ENCODE measurements around the gene DUSP23. TPM values are rescaled to one million over a fixed set of nuclear protein-coding genes. Genes with fewer than 3 reads are reported as not detected.

Gene DUSP23
- total and polyA plus RNA-seq, 2 donors (not counting 3 experiments of a cell fraction or from before 2014, with no cell fraction given), result 82.5 to 197 TPM

DNA sequence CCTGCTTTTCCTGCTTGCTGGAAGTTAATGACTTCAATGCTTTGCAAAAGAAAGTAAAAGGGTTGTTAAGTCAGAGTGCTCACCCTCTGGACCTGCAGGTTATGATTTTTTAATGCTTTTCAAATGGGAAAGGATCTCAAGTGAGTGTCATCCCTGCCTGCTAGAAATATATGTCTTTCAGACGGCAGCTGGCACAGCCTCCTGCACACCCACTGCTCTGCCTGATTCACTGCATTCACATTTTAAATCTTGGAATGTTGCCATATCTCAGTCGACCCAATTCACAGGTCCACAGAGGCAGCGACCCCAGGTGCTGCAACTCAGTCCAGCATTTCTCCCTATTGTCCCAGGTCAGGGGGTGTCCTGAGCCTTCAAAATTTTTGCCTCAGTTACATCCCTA is 10.7 kb downstream of the DUSP23 start:
- no peak for DNase-seq (ENCODE audit: low read depth, low spot score)
- Histone ChIP-seq H4K20me1 (replicated peaks; ENCODE audit: control insufficient read depth, extremely low read depth, insufficient read depth, low read length) (no peaks in the 10 kb centered on the region), H3K4me3 (replicated peaks in 1 of 3; ENCODE audit: insufficient read depth in 1 of 3, low read depth in 1 of 3, low read length in 3 of 3) (no peak overlapping the region), H3K4me2 (ENCODE audit: insufficient read depth, low read length) (no peak overlapping the region), H3K4me1 (ENCODE audit: control insufficient read depth, extremely low read depth, insufficient read depth, low read length) (peaks cover 10% of the 10 kb centered on the region), H3K9ac (replicated peaks; ENCODE audit: extremely low read depth, insufficient read depth, low read length) (no peak overlapping the region), H3K9me1 (replicated peaks; ENCODE audit: control insufficient read depth, extremely low read depth, insufficient read depth, low read length) (no peaks in the 10 kb centered on the region), H3K27me3 (ENCODE audit: control insufficient read depth in 2 of 2, insufficient read depth in 2 of 2, low read length in 2 of 2) (no peaks in the 10 kb centered on the region), H3K27ac (ENCODE audit: insufficient read depth, low read depth, low read length) (no peak overlapping the region), H3K79me2 (ENCODE audit: control insufficient read depth, insufficient read depth, low read length) (no peaks in the 10 kb centered on the region), H2AFZ (ENCODE audit: low read depth, low read length) (no peak overlapping the region), H3K9me3 (replicated peaks; ENCODE audit: control insufficient read depth, insufficient read depth, low read length) (no peaks in the 10 kb centered on the region), H3K36me3 (ENCODE audit: control insufficient read depth in 2 of 2, extremely low read depth in 1 of 2, insufficient read depth in 2 of 2, low read length in 2 of 2) (no peaks in the 10 kb centered on the region)
- intact Hi-C loops (cut with micrococcal nuclease) (loop anchor here (2.0 kb wide), 1 partner anchor 659 kb away; no protein-coding TSS in a partner anchor), dilution Hi-C loops (cut with MboI; ENCODE audit: extremely low pct_ligation_motif_present, low sequenced_read_pairs) (loop anchor here (25.0 kb wide), 1 partner anchor 304 kb away; no protein-coding TSS in a partner anchor)
- CTCF ChIA-PET, result interaction anchor here (1.3 kb wide), 1 partner anchor 99 kb away, joined by 4 read pairs; no protein-coding TSS in a partner anchor
- POLR2A ChIA-PET, result no interaction called here
- no peak for FAIRE-seq
- no TSS peak for BruUV-seq (replicated peaks)
- TF ChIP-seq MYC (IDR thresholded peaks at IDR 0.05; ENCODE audit: low read depth, low read length) (no peak), POLR2AphosphoS5 (IDR thresholded peaks at IDR 0.05; ENCODE audit: insufficient read depth, low read depth, low read length) (no peak), EZH2 (IDR thresholded peaks at IDR 0.05; ENCODE audit: borderline replicate concordance, low read depth, low read length, severe bottlenecking) (no peak), POLR2A (IDR thresholded peaks at IDR 0.05; ENCODE audit: low read depth, low read length) (no peak), JUN (IDR thresholded peaks at IDR 0.05; ENCODE audit: borderline replicate concordance, insufficient read depth, insufficient read length, low read depth) (no peak), FOS (IDR thresholded peaks at IDR 0.05; ENCODE audit: borderline replicate concordance, insufficient read depth, low read length) (no peak)
- TF ChIP-seq, protein P1, sequence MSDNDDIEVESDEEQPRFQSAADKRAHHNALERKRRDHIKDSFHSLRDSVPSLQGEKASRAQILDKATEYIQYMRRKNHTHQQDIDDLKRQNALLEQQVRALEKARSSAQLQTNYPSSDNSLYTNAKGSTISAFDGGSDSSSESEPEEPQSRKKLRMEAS (IDR thresholded peaks at IDR 0.05; ENCODE audit: insufficient read depth, insufficient read length), result no peak
- TF ChIP-seq, protein P2, sequence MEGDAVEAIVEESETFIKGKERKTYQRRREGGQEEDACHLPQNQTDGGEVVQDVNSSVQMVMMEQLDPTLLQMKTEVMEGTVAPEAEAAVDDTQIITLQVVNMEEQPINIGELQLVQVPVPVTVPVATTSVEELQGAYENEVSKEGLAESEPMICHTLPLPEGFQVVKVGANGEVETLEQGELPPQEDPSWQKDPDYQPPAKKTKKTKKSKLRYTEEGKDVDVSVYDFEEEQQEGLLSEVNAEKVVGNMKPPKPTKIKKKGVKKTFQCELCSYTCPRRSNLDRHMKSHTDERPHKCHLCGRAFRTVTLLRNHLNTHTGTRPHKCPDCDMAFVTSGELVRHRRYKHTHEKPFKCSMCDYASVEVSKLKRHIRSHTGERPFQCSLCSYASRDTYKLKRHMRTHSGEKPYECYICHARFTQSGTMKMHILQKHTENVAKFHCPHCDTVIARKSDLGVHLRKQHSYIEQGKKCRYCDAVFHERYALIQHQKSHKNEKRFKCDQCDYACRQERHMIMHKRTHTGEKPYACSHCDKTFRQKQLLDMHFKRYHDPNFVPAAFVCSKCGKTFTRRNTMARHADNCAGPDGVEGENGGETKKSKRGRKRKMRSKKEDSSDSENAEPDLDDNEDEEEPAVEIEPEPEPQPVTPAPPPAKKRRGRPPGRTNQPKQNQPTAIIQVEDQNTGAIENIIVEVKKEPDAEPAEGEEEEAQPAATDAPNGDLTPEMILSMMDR (IDR thresholded peaks at IDR 0.05; ENCODE audit: extremely low read depth in 1 of 2, insufficient read depth in 1 of 2, low read depth in 1 of 2, low read length in 2 of 2), result no peak
